IPS-18c (cell line): ENCODE data around the gene SFXN2.
"Not testable (repeated sequence)": the region's sequence is repeated elsewhere in the genome, so short reads cannot be mapped to it uniquely, and the experiment has no call there.

Experiments
- H3K4me3 ChIP-seq: 2 replicates; pipeline ENCODE4 v1.7.0; 2013; ENCODE audit warnings: low read depth, mild to moderate bottlenecking, low read length, moderate library complexity; ENCODE audit not compliant: insufficient read depth
- H3K9me3 ChIP-seq: one replicate; pipeline ENCODE4 v1.6.1; 2013; ENCODE audit warnings: mild to moderate bottlenecking, low read length, moderate library complexity; ENCODE audit not compliant: control insufficient read depth, insufficient read depth

The SFXN2 gene

GRCh38 chr10:102735065-102735562, 20.7 kb downstream of the SFXN2 start:
- Histone ChIP-seq H3K9me3 (no peaks in the 10 kb centered on the region), H3K4me3 (no peak overlapping the region; the same call in 1 of the 2 replicates)

GRCh38 chr10:102738692-102739121, 24.3 kb downstream of the SFXN2 start:
- no peaks in the 10 kb centered on the region for H3K9me3 ChIP-seq
- no peak overlapping the region for H3K4me3 ChIP-seq

GRCh38 chr10:102740229-102740628, 25.8 kb downstream of the SFXN2 start:
- H3K9me3 ChIP-seq: no peaks in the 10 kb centered on the region
- no peak overlapping the region for H3K4me3 ChIP-seq

GRCh38 chr10:102741726-102742237, 27.3 kb downstream of the SFXN2 start:
- Histone ChIP-seq H3K9me3 (no peaks in the 10 kb centered on the region), H3K4me3 (no peak overlapping the region)

GRCh38 chr10:102742313-102742712, 27.9 kb downstream of the SFXN2 start:
- not testable (repeated sequence) for H3K9me3 ChIP-seq, H3K4me3 ChIP-seq

GRCh38 chr10:102743078-102743587, 28.7 kb downstream of the SFXN2 start:
- peak overlapping the region; percentile 11; the same call in 1 of the 2 replicates for H3K4me3 ChIP-seq
- no peaks in the 10 kb centered on the region for H3K9me3 ChIP-seq

- Histone ChIP-seq H3K4me3 (peak within 1 kb of the TSS; percentile 87), H3K9me3 (no peaks in the 10 kb centered on the region)
Measured at GRCh38 chr10:102743588-102744373, 29.3 kb downstream of the SFXN2 start, which contains the start of gene WBP1L. TSS of gene WBP1L (plus strand) at chr10:102743948. CDS start at chr10:102744054, 106 bp downstream.

- Histone ChIP-seq H3K9me3 (no peaks in the 10 kb centered on the region), H3K4me3 (peak overlapping the region; percentile 87)
Measured at GRCh38 chr10:102744374-102745051, 30.1 kb downstream of the SFXN2 start.

- H3K4me3 ChIP-seq: no peak overlapping the region
- H3K9me3 ChIP-seq: no peaks in the 10 kb centered on the region
Measured at GRCh38 chr10:102745157-102745556, 30.7 kb downstream of the SFXN2 start.

GRCh38 chr10:102752266-102752930, 38.0 kb downstream of the SFXN2 start:
- Histone ChIP-seq H3K9me3 (no peaks in the 10 kb centered on the region), H3K4me3 (no peak overlapping the region)

GRCh38 chr10:102752934-102753664, 38.7 kb downstream of the SFXN2 start:
- H3K9me3 ChIP-seq: no peaks in the 10 kb centered on the region
- no peak overlapping the region for H3K4me3 ChIP-seq

- H3K4me3 ChIP-seq: no peak overlapping the region
- H3K9me3 ChIP-seq: no peaks in the 10 kb centered on the region
Measured at GRCh38 chr10:102753718-102754117, 39.3 kb downstream of the SFXN2 start.

- Histone ChIP-seq H3K9me3 (no peaks in the 10 kb centered on the region), H3K4me3 (no peak overlapping the region)
Measured at GRCh38 chr10:102757323-102757722, 42.9 kb downstream of the SFXN2 start.

- H3K4me3 ChIP-seq: no peak overlapping the region
- H3K9me3 ChIP-seq: no peaks in the 10 kb centered on the region
Measured at GRCh38 chr10:102758240-102758932, 44.0 kb downstream of the SFXN2 start.

GRCh38 chr10:102758933-102759262, 44.5 kb downstream of the SFXN2 start:
- H3K4me3 ChIP-seq, H3K9me3 ChIP-seq: not testable (repeated sequence)

GRCh38 chr10:102759497-102760210, 45.2 kb downstream of the SFXN2 start:
- H3K4me3 ChIP-seq: no peak overlapping the region
- no peaks in the 10 kb centered on the region for H3K9me3 ChIP-seq
